Measurements from ENCODE around the gene ADARB2. TPM values are rescaled to one million over a fixed set of nuclear protein-coding genes. Genes with fewer than 3 reads are reported as not detected.

ADARB2 gene
- polyA plus RNA-seq, 1 of the 3 experiments (the other 2 are of a cell fraction) = not detected

GRCh38 chr10:1523221-1523620, 214.1 kb downstream of the ADARB2 start (continued):
- no peak for TF ChIP-seq EZH2phosphoT487 (IDR thresholded peaks at IDR 0.05; ENCODE audit: borderline replicate concordance, low read depth)
- no peak for TF ChIP-seq CHD2 (IDR thresholded peaks at IDR 0.05; ENCODE audit: low read length, partially characterized antibody)
- no peak for TF ChIP-seq USF1 (IDR thresholded peaks at IDR 0.05; ENCODE audit: borderline replicate concordance, low read depth)

GRCh38 chr10:1522237-1522636, 215.1 kb downstream of the ADARB2 start:
- no peak for TF ChIP-seq FOSL2 (IDR thresholded peaks at IDR 0.05; ENCODE audit: borderline replicate concordance, low read depth)
- no peak for TF ChIP-seq NFIC (IDR thresholded peaks at IDR 0.05; ENCODE audit: borderline replicate concordance)
- no peak for TF ChIP-seq PBX3 (IDR thresholded peaks at IDR 0.05)
- TF ChIP-seq RXRA (IDR thresholded peaks at IDR 0.05; ENCODE audit: borderline replicate concordance, low read depth) = no peak
- no peak for TF ChIP-seq RFX5 (IDR thresholded peaks at IDR 0.05; ENCODE audit: low read length)
- no peak for TF ChIP-seq SMC3 (IDR thresholded peaks at IDR 0.05; ENCODE audit: low read depth, low read length)
- TF ChIP-seq TCF12 (IDR thresholded peaks at IDR 0.05) = no peak
- no peak for TF ChIP-seq NRF1 (IDR thresholded peaks at IDR 0.05; ENCODE audit: low read depth, low read length)
- TF ChIP-seq GATA2 (CRISPR knock-in tag; IDR thresholded peaks at IDR 0.05) = no peak
- no peak for TF ChIP-seq FOXM1 (IDR thresholded peaks at IDR 0.05; ENCODE audit: low read depth)
- TF ChIP-seq RCOR1 (IDR thresholded peaks at IDR 0.05; ENCODE audit: low read length) = no peak
- H3K79me2 ChIP-seq (ENCODE audit: insufficient read depth) = no peaks in the 10 kb centered on the region
- H3K27me3 ChIP-seq (ENCODE audit: insufficient read depth) = no peaks in the 10 kb centered on the region
- H3K9me2 ChIP-seq = no peaks in the 10 kb centered on the region; the same call in 1 of the 2 replicates
- no peaks in the 10 kb centered on the region for H3K4me1 ChIP-seq (ENCODE audit: control insufficient read depth in 1 of 2, insufficient read depth in 2 of 2, low read depth in 1 of 2, low read length in 1 of 2)
- H3K9me3 ChIP-seq = no peaks in the 10 kb centered on the region
- H3K36me3 ChIP-seq (replicated peaks in 1 of 2; ENCODE audit: control insufficient read depth in 1 of 2, insufficient read depth in 2 of 2, low read length in 1 of 2) = no peaks in the 10 kb centered on the region
- no peak overlapping the region for H3K27ac ChIP-seq (ENCODE audit: low read depth in 2 of 2, low read length in 1 of 2)
- ChIA-PET POLR2A (no interaction called here), CTCF (interaction anchor here (1.1 kb wide), 1 partner anchor 22 kb away, joined by 3 read pairs; no protein-coding TSS in a partner anchor)
- H3F3A ChIP-seq (replicated peaks; ENCODE audit: insufficient read depth) = no peaks in the 10 kb centered on the region
- no peak overlapping the region for H2AFZ ChIP-seq (ENCODE audit: low read depth)
- no peak for DNase-seq
- H3K4me3 ChIP-seq (ENCODE audit: low read depth in 2 of 2, low read length in 1 of 2) = no peak overlapping the region
- no peaks in the 10 kb centered on the region for H4K20me1 ChIP-seq (ENCODE audit: insufficient read depth)
- H3K4me2 ChIP-seq = no peak overlapping the region
- WGBS (ENCODE audit: low lambda C conversion rate) = 18% methylated on average over 4 of the region's 4 CpGs
- no peak overlapping the region for H3K9ac ChIP-seq

GRCh38 chr10:1521741-1522140, 215.6 kb downstream of the ADARB2 start:
- no peaks in the 10 kb centered on the region for H3K4me1 ChIP-seq (ENCODE audit: control insufficient read depth in 1 of 2, insufficient read depth in 2 of 2, low read depth in 1 of 2, low read length in 1 of 2)
- CTCF ChIA-PET = no interaction called here
- 25% methylated on average over 6 of the region's 6 CpGs for WGBS (ENCODE audit: low lambda C conversion rate)
- no peak overlapping the region for H3K4me3 ChIP-seq (ENCODE audit: low read depth in 2 of 2, low read length in 1 of 2)
- no peaks in the 10 kb centered on the region for H3F3A ChIP-seq (replicated peaks; ENCODE audit: insufficient read depth)
- H3K9me3 ChIP-seq = no peaks in the 10 kb centered on the region
- H3K9ac ChIP-seq = no peak overlapping the region
- H4K20me1 ChIP-seq (ENCODE audit: insufficient read depth) = no peaks in the 10 kb centered on the region
- H3K4me2 ChIP-seq = no peak overlapping the region
- TF ChIP-seq RXRA (IDR thresholded peaks at IDR 0.05; ENCODE audit: borderline replicate concordance, low read depth) = no peak
- TF ChIP-seq FOXJ3 (CRISPR knock-in tag; IDR thresholded peaks at IDR 0.05) = no peak
- TF ChIP-seq USF1 (IDR thresholded peaks at IDR 0.05; ENCODE audit: borderline replicate concordance, low read depth) = no peak
- TF ChIP-seq POLR2AphosphoS5 (IDR thresholded peaks at IDR 0.05; ENCODE audit: low read depth, low read length) = no peak
- no peak for TF ChIP-seq TCF12 (IDR thresholded peaks at IDR 0.05)
- TF ChIP-seq EP300 (IDR thresholded peaks at IDR 0.05; ENCODE audit: borderline replicate concordance in 1 of 2, low read depth in 1 of 2, low read length in 1 of 2) = no peak
- TF ChIP-seq RAD21 (IDR thresholded peaks at IDR 0.05; ENCODE audit: low read length) = no peak
- TF ChIP-seq IRF3 (IDR thresholded peaks at IDR 0.05; ENCODE audit: low read depth, low read length) = no peak
- no peak for TF ChIP-seq FOXM1 (IDR thresholded peaks at IDR 0.05; ENCODE audit: low read depth)
- TF ChIP-seq GATA2 (CRISPR knock-in tag; IDR thresholded peaks at IDR 0.05) = no peak
- no peak for TF ChIP-seq MAX (IDR thresholded peaks at IDR 0.05; ENCODE audit: low read depth)
- TF ChIP-seq TEAD4 (IDR thresholded peaks at IDR 0.05; ENCODE audit: borderline replicate concordance, insufficient read depth) = no peak
- no peak for TF ChIP-seq YY1 (IDR thresholded peaks at IDR 0.05; ENCODE audit: low read depth)
- no peak for TF ChIP-seq MXI1 (IDR thresholded peaks at IDR 0.05; ENCODE audit: low read depth, low read length)
- no peak for TF ChIP-seq JUND (IDR thresholded peaks at IDR 0.05)
- H3K27me3 ChIP-seq (ENCODE audit: insufficient read depth) = no peaks in the 10 kb centered on the region
- H3K79me2 ChIP-seq (ENCODE audit: insufficient read depth) = no peaks in the 10 kb centered on the region
- POLR2A ChIA-PET = no interaction called here
- H3K36me3 ChIP-seq (replicated peaks in 1 of 2; ENCODE audit: control insufficient read depth in 1 of 2, insufficient read depth in 2 of 2, low read length in 1 of 2) = no peaks in the 10 kb centered on the region
- no peak for DNase-seq
- H2AFZ ChIP-seq (ENCODE audit: low read depth) = no peak overlapping the region
- no peak overlapping the region for H3K27ac ChIP-seq (ENCODE audit: low read depth in 2 of 2, low read length in 1 of 2)
- no peaks in the 10 kb centered on the region for H3K9me2 ChIP-seq
